ENCODE data around the gene SOCS1.
"Not testable (repeated sequence)": the region's sequence is repeated elsewhere in the genome, so short reads cannot be mapped to it uniquely, and the experiment has no call there.

The SOCS1 gene

GRCh38 chr16:11224096-11224893 is 31.7 kb downstream of the SOCS1 start:
- DNase-seq: no peak

GRCh38 chr16:11220507-11220906 is 35.5 kb downstream of the SOCS1 start:
- not testable (repeated sequence) for DNase-seq

- no peak for DNase-seq
Observed at GRCh38 chr16:11219178-11219577, 36.8 kb downstream of the SOCS1 start.

GRCh38 chr16:11218604-11218962 is 37.4 kb downstream of the SOCS1 start:
- no peak for DNase-seq

- no peak for DNase-seq
Observed at GRCh38 chr16:11217651-11218603, 38.1 kb downstream of the SOCS1 start.

GRCh38 chr16:11215935-11216556 is 40.0 kb downstream of the SOCS1 start:
- DNase-seq: no peak

- no peak for DNase-seq
Observed at GRCh38 chr16:11213799-11214198, 42.2 kb downstream of the SOCS1 start.

GRCh38 chr16:11213373-11213772 is 42.6 kb downstream of the SOCS1 start:
- no peak for DNase-seq

GRCh38 chr16:11212798-11213196 is 43.2 kb downstream of the SOCS1 start:
- no peak for DNase-seq

- no peak for DNase-seq
Observed at GRCh38 chr16:11211977-11212797, 43.8 kb downstream of the SOCS1 start.

- DNase-seq: no peak
Observed at GRCh38 chr16:11211061-11211976, 44.7 kb downstream of the SOCS1 start.

GRCh38 chr16:11210260-11210659 is 45.7 kb downstream of the SOCS1 start:
- no peak for DNase-seq

GRCh38 chr16:11208916-11209665 is 46.9 kb downstream of the SOCS1 start:
- no peak for DNase-seq

GRCh38 chr16:11207646-11208045 is 48.4 kb downstream of the SOCS1 start:
- DNase-seq: no peak

GRCh38 chr16:11205754-11206581 is 50.0 kb downstream of the SOCS1 start:
- no peak for DNase-seq

GRCh38 chr16:11205065-11205699 is 50.8 kb downstream of the SOCS1 start:
- DNase-seq: no peak

- DNase-seq: no peak
Observed at GRCh38 chr16:11204513-11205047, 51.4 kb downstream of the SOCS1 start.
